Measurements from ENCODE around the gene SRRM3. TPM values are rescaled to one million over a fixed set of nuclear protein-coding genes. Genes with fewer than 3 reads are reported as not detected.

Gene SRRM3
- total RNA-seq, 4 donors from 2014 or later, result 0.22 to 3.1 (median 2.4) TPM

DNA sequence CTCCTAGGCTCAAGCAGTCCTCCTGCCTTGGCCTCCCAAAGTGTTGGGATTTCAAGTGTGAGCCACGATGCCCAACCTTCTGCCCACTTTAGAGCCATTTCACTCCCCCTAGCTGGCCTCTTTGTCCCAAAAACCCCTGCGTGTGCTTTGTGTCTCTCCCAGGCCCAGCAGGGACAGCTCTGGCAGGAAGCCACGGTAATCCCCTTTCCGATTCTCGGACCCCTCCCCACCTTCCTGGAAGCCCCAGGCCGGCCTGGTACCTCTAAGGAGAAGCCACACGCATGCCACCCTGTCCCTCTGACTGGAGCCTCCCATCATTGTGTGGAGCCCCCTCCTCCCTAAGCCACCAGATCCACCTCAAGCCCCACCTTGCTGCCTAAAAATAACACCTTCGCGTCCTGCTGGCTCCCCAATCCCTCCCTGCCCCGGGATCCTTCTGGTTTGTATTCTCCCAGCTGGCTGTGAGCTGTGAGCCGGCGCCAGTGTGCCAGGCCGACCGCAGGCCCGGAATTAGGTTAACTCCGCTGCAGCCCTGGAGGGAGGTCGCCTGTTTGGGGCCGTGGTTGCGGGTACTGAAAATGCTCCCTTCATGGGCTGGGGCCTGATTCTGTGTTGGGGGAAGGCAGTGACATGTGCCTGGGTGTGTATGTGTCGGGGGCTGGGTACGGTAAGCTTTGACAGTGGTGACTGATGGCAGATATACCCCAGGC, 16.4 kb upstream of the SRRM3 start:
- H3K27me3 ChIP-seq, result no peaks in the 10 kb centered on the region
- H3K9me3 ChIP-seq, result no peaks in the 10 kb centered on the region
- no peak overlapping the region for H3K27ac ChIP-seq
- H3K4me3 ChIP-seq, result no peak overlapping the region
- no peaks in the 10 kb centered on the region for H3K36me3 ChIP-seq
- H3K4me1 ChIP-seq, result no peaks in the 10 kb centered on the region
- WGBS, 2 donors, result 40 to 41% methylated on average over 21 of the region's 21 CpGs
- no peak for TF ChIP-seq POLR2A (IDR thresholded peaks at IDR 0.05)
- TF ChIP-seq EP300 (IDR thresholded peaks at IDR 0.05), result no peak
- TF ChIP-seq, protein P1, sequence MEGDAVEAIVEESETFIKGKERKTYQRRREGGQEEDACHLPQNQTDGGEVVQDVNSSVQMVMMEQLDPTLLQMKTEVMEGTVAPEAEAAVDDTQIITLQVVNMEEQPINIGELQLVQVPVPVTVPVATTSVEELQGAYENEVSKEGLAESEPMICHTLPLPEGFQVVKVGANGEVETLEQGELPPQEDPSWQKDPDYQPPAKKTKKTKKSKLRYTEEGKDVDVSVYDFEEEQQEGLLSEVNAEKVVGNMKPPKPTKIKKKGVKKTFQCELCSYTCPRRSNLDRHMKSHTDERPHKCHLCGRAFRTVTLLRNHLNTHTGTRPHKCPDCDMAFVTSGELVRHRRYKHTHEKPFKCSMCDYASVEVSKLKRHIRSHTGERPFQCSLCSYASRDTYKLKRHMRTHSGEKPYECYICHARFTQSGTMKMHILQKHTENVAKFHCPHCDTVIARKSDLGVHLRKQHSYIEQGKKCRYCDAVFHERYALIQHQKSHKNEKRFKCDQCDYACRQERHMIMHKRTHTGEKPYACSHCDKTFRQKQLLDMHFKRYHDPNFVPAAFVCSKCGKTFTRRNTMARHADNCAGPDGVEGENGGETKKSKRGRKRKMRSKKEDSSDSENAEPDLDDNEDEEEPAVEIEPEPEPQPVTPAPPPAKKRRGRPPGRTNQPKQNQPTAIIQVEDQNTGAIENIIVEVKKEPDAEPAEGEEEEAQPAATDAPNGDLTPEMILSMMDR (IDR thresholded peaks at IDR 0.05), result no peak
- DNase-seq (ENCODE audit: low spot score in 2 of 2), result no peak

DNA sequence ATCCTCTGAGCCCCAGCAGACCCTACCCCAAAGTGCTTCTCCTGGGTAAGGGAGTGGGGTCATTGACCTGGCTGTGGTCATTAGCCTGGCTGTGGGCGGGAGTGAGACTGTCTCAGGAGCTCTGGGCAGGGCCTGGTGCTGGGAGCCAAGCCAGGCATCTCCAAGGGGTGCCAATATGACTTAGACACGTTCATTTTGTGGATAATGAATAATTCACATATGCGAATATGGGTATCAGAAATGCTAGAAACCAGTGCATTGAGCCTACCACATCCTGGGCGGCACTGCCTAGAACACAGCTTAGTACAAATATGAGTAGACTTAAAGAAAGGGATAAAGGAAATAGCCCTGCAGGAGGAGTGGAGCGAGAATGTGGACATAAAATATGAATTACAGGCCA, 14.4 kb upstream of the SRRM3 start:
- H3K9me3 ChIP-seq, result peaks cover 0 to 11% (median 0%) of the 10 kb centered on the region in 4 donors
- H3K4me3 ChIP-seq, result no peak overlapping the region
- DNase-seq (ENCODE audit: low spot score in 2 of 2), result no peak
- WGBS, 2 donors, result 57 to 79% methylated on average over 5 of the region's 5 CpGs
- TF ChIP-seq POLR2A (IDR thresholded peaks at IDR 0.05) (no peak), EP300 (IDR thresholded peaks at IDR 0.05) (no peak)
- TF ChIP-seq, protein P1 (IDR thresholded peaks at IDR 0.05), result no peak
- no peaks in the 10 kb centered on the region for H3K36me3 ChIP-seq
- H3K27ac ChIP-seq, result no peak overlapping the region
- no peaks in the 10 kb centered on the region for H3K4me1 ChIP-seq
- H3K27me3 ChIP-seq, result no peaks in the 10 kb centered on the region

DNA sequence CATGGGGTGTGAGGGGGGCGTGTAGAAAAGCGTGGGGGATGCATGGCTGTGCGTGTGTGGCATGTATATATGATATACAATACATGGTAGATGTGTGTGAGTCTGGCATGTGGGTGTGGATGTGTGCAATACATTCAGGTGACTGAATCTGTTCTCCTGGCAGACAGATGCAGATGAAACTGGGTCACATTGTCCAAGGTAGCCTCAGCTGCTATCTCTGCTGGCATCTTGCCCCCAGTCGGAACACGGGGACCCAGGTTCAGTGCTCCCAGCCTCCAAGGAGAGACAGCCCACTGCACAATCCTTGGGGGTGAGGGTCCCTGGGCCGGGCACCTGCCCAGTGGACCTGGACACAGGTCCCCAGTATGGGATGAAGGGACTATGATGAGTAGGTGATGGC, 12.4 kb upstream of the SRRM3 start:
- no peaks in the 10 kb centered on the region for H3K4me1 ChIP-seq
- no peak overlapping the region for H3K4me3 ChIP-seq
- peaks cover 0 to 13% (median 0%) of the 10 kb centered on the region in 4 donors for H3K9me3 ChIP-seq
- H3K27ac ChIP-seq, result no peak overlapping the region
- H3K27me3 ChIP-seq, result peaks cover 0 to 7% of the 10 kb centered on the region in 2 donors
- WGBS, 2 donors, result 77 to 81% methylated on average over 6 of the region's 6 CpGs
- DNase-seq (ENCODE audit: low spot score in 2 of 2), result no peak
- H3K36me3 ChIP-seq, result no peaks in the 10 kb centered on the region
- TF ChIP-seq, protein P1 (IDR thresholded peaks at IDR 0.05), result no peak
- TF ChIP-seq EP300 (IDR thresholded peaks at IDR 0.05), result no peak
- no peak for TF ChIP-seq POLR2A (IDR thresholded peaks at IDR 0.05)

DNA sequence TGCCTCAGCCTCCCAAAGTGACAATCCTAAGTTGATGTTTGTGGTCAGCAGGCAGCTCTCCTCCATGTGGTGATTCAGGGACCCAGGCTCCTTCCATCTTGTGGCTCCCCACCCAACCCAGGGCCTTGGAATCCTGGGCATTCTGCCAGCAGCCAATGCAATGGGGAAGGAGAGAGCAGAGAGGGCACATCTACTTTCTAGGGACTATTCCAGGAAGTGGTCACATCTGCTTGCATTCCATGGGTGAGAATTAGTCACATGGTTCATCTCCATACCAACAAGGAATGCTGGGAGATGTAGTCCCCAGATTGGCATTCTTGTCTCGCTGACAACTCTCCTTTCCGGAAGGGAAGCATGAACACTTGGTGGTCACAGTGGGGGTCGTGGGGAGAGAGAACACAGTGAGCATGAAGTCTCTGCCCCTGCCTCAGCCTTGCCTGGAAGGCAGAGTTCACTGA, 9.9 kb upstream of the SRRM3 start:
- H3K9me3 ChIP-seq, result peaks cover 0 to 13% (median 0%) of the 10 kb centered on the region in 4 donors
- no peak overlapping the region for H3K27ac ChIP-seq
- no peak overlapping the region for H3K4me3 ChIP-seq
- no peaks in the 10 kb centered on the region for H3K36me3 ChIP-seq
- 30 to 32% methylated on average over 3 of the region's 3 CpGs for WGBS, 2 donors
- DNase-seq (ENCODE audit: low spot score in 2 of 2), result no peak
- H3K4me1 ChIP-seq, result no peaks in the 10 kb centered on the region
- TF ChIP-seq EP300 (IDR thresholded peaks at IDR 0.05), result no peak
- TF ChIP-seq POLR2A (IDR thresholded peaks at IDR 0.05), result no peak
- TF ChIP-seq, protein P1 (IDR thresholded peaks at IDR 0.05), result no peak
- peaks cover 0 to 17% of the 10 kb centered on the region in 2 donors for H3K27me3 ChIP-seq

DNA sequence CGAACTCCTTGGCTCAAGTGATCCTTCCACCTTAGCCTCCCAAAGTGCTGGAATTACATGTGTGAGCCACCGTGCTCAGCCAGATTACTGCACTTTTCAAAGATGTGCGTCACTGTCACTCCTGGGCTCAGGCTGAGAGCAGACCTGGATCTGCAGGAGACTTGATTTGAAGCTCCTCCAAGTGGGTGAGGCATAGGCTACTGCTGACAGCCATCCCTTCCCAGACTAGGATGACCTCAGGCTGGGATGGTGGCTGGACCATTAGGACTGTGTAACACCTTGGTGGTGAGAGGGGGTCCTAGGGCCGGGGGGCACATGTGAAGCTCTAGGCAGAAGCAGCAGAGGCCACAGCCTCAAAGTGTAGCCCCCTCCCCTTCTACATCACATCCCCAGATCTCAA, 8.2 kb upstream of the SRRM3 start:
- H3K27me3 ChIP-seq, result peaks cover 0 to 17% of the 10 kb centered on the region in 2 donors
- H3K4me3 ChIP-seq, result no peak overlapping the region
- DNase-seq (ENCODE audit: low spot score in 2 of 2), result no peak
- H3K27ac ChIP-seq, result no peak overlapping the region
- TF ChIP-seq, protein P1 (IDR thresholded peaks at IDR 0.05), result no peak
- TF ChIP-seq EP300 (IDR thresholded peaks at IDR 0.05) (no peak), POLR2A (IDR thresholded peaks at IDR 0.05) (no peak)
- peaks cover 0 to 13% (median 0%) of the 10 kb centered on the region in 4 donors for H3K9me3 ChIP-seq
- H3K36me3 ChIP-seq, result no peaks in the 10 kb centered on the region
- H3K4me1 ChIP-seq, result no peaks in the 10 kb centered on the region
- WGBS, 2 donors, result 51 to 63% methylated on average over 4 of the region's 4 CpGs

Data from tibial nerve (tissue), 4 donors.